HG02884 (cell line): ENCODE results near the gene TFAP2E.

Experiments used
- ATAC-seq: cut with Tn5 transposase; IDR thresholded peaks from one replicate; pipeline ENCODE4 v1.9.1; 2021; ENCODE audit warnings: mild to moderate bottlenecking, moderate library complexity; ENCODE audit not compliant: unreplicated experiment

TFAP2E gene

DNA sequence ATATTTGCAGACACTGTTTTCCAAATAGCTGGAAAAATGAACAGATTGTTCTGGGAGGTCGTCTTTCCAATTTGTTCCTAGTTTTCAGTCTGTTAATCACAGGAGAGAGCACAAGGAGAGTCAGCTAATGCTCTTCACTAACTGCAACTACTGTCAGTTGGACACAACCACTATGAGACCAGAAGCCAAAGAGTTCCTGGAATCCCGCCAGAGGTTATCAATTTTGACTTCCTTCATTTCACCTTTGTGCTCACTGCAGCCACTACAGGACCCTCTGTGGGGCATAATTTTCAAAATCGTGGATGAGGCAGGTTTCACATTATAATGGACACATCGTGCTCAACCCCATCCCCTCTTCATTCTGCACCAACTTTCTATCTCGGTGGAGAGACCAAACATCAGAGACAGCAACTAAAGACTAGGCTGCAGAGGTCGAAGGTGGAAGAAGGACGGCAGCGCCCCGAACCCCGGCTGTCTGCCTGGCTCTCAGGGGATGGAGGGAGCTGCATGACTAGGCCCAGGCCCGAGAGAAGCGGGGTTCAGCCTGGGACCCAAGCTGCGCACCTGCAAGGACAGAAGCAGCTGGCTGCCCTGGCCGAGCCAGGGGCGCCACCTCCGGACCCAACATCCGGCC, 16.5 kb upstream of the TFAP2E start:
- no peak for ATAC-seq

DNA sequence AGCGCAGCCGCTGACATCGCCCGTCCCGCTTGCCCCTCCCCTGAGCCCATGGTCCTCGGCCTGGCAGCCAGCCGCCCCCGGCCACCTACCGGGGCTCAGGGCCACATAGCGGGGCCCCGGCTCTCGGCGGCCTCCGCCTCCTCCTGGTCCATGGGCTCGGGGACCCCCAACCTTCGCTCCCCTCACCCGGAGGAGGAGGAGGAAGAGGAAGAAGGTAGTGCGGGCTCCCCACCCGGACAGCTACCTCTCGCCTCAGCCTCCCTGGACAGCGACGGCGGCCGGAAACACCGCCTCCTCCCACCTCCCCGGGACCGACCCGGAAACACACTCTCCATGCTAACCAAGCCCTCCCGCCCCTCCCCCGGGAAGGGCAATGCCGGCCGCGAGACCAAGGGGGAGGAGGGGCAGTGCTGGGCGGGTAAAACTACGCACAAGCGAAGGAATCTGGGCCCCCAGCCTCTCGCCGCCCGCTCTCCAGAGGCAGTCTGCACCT, 15.9 kb upstream of the TFAP2E start, which contains the start of gene KIAA0319L:
Gene KIAA0319L, minus strand, starts transcription at position 286 of the 493 bp plus-strand sequence. CDS start 2,912 bp downstream, outside the sequence.
- peak; percentile 71 for ATAC-seq

DNA sequence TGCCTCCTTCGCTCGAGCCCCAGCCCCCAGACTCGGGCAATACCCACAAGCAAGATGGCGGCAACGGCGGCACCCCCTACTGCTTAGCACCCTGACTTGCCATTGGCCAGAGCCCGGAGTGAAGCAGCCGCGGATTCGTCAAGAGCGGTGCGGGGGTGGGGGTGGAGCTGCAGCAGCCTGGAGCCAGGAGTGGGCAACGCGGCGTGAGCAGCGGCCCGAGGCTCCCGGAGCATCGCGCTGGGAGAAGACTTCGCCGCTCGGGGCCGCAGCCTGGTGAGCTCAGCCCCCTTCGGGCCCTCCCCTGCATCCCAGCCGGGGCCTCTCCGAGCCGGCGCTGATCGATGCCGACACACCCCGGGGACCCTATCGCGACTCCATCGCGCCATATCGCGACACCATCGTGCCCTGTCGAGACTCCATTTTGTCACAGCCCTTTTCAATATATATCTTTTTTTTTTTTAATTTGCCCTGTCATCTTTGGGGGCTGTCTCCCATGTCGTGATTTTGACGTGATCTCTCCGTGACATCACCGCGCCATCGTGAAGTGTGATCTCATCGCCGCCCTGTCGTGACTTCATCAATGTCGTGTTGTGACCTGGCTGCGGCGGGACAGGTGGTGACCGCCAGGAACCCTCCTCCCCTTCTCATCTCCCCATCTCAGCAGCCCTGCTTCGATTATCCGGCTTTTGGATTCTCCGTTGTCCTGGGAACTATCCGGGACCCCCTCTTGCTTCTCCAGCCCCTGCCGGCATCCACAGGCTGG, 15.3 kb upstream of the TFAP2E start, which contains the start of gene NCDN:
Gene NCDN, plus strand, starts transcription at position 189 of the 763 bp plus-strand sequence. Its CDS starts 392 bp downstream, at position 581.
- peak; percentile 83 for ATAC-seq

DNA sequence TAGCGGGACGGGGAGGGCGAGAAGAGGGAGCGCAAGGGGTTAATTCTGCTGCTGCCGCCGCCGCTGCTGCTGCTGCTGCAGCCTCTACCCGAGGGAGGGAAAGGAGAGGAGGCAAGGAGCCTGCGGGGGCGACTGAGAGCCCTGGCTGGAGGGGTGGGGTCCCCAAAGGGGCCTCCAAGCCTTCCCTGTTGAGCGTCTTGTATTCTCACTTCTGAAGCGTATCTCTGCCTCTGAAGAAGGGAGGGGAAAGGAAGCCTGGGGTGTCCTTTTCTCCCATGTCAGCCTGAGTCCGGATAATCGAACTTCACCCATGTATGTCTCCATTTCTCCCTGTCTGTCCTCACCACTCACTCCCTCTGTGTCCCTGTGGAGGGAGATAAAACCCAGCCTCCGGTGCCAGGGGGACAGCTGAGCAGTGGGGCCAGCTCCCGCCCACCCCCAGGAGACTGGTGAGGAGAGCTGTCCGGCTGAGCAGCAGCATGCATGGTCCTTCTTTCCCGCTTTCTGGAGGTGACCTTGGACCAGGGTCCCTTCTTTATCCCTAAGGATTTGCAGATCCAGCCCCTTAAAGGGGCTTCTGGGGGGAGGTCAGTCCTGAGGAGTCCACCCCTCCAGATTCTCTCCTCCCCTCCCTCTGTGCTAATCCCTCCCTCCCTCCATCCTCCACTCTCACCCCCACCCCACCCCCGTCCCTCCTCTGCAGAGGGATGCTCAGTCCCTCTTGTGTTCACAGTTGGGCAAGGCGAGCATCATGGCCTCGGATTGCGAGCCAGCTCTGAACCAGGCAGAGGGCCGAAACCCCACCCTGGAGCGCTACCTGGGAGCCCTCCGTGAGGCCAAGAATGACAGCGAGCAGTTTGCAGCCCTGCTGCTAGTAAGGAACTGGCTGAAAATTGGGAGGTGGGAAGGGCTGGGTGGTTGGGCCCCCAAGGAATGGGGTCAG, 14.5 kb upstream of the TFAP2E start:
- ATAC-seq = no peak

DNA sequence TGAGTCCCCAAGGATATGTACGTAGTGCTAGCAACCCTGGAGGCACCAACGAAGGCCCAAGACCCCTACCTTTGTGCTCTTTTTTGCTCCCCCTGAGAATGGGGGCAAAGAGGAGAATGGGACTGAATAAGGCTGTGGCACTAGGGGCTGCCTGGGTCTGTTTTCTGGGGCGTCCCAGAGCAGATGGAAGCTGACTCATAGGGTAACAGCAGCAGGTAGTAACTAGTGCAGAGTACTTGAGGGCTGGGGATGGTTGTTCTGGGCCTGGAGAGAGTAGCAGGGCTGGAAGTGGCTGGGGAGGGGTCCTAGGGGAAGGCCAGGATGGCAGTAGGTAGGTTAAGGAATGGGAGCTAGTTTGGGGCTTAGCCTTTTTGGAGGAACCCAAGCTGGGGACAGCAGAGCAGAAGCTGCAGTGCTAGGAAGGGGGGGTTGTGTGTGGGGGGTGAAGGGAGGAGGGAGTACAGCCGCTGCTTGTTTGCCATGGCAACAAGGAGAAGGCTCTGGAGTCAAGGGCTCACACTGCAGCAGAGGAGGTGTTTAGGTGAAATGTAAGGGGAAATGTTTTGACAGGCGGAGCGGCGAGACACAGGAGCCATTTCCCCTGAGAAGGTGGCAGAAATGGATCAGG, 13.7 kb upstream of the TFAP2E start:
- no peak for ATAC-seq

DNA sequence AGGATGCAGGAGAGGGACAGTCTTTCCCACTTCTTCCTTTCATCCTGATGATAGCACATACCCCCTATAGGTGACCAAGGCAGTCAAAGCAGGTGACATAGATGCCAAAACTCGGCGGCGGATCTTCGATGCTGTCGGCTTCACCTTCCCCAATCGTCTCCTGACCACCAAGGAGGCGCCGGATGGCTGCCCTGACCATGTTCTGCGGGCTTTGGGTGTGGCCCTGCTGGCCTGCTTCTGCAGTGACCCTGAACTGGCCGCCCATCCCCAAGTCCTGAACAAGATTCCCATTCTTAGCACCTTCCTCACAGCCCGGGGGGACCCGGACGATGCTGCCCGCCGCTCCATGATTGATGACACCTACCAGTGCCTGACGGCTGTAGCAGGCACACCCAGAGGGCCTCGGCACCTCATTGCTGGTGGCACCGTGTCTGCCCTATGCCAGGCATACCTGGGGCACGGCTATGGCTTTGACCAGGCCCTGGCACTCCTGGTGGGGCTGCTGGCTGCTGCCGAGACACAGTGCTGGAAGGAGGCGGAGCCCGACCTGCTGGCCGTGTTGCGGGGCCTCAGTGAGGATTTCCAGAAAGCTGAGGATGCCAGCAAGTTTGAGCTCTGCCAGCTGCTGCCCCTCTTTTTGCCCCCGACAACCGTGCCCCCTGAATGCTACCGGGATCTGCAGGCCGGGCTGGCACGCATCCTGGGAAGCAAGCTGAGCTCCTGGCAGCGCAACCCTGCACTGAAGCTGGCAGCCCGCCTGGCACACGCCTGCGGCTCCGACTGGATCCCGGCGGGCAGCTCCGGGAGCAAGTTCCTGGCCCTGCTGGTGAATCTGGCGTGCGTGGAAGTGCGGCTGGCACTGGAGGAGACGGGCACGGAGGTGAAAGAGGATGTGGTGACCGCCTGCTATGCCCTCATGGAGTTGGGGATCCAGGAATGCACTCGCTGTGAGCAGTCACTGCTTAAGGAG, 12.6 kb upstream of the TFAP2E start:
- no peak for ATAC-seq

DNA sequence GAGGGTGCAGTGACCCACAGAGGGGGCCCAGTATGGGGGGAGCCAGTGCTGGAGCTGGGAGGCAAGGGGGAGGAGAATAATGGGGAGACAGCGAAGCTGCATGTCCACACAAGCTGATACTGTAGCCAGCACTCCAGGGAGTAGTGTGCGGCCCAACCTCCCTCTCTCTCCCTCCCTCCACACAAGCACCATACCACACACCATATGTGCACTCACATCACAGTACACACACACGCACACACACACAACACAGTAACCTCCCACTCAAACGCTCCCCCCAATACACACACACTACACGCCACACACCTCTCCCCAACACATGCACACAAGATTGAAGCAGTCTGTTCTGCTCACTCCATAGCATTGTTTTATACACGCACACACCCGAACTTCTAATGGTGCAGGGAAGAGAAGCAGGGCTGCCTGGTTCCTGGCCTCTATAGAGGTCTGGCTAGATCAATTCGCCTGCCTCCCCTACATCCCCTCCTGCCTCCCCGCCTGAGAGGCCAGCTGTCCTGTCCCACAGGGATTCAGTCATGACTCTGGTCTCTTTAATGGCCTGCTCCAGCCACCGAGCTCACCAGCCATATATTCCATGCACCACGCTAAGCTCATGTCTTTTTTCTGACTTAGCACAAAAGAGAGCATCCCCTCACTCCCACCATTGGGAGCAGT, 11.7 kb upstream of the TFAP2E start:
- no peak for ATAC-seq

DNA sequence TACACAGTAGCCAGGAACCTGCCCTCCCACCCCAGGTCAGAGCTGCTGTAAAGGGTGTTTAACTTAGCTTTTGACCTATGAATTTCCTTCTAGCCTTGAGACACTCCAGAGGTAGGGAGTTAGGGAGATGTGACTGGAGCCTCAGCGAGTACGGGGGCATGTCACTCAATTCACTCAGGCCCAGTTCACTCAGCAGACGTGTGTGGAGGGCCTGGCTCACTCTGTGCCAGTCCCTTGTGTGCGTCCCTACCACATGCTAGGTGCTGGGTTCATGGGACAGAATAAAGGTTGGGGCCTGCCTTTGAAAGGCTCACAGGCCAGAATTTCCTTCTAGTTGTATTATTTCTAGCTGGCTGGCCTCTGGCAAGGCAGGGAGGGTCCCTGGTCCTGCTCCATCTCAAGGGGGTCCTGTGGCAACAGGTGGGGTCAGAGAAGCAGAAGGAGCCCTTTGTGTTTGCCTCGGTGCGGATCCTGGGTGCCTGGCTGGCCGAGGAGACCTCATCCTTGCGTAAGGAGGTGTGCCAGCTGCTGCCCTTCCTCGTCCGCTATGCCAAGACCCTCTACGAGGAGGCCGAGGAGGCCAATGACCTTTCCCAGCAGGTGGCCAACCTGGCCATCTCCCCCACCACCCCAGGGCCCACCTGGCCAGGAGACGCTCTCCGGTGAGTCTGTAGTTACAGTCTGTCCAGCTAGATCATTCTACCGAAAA, 11.0 kb upstream of the TFAP2E start:
- no peak for ATAC-seq

DNA sequence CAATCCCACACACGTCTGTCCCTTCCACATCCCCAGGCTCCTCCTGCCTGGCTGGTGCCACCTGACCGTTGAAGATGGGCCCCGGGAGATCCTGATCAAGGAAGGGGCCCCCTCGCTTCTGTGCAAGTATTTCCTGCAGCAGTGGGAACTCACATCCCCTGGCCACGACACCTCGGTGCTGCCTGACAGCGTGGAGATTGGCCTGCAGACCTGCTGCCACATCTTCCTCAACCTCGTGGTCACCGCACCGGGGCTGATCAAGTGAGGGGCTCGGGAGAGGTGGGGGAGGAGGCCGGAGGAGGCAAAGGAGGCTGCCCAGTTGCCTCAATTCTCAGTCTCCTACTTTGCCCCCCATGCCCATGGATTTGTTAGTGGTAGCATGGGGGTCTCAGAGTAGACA, 9.9 kb upstream of the TFAP2E start:
- no peak for ATAC-seq

DNA sequence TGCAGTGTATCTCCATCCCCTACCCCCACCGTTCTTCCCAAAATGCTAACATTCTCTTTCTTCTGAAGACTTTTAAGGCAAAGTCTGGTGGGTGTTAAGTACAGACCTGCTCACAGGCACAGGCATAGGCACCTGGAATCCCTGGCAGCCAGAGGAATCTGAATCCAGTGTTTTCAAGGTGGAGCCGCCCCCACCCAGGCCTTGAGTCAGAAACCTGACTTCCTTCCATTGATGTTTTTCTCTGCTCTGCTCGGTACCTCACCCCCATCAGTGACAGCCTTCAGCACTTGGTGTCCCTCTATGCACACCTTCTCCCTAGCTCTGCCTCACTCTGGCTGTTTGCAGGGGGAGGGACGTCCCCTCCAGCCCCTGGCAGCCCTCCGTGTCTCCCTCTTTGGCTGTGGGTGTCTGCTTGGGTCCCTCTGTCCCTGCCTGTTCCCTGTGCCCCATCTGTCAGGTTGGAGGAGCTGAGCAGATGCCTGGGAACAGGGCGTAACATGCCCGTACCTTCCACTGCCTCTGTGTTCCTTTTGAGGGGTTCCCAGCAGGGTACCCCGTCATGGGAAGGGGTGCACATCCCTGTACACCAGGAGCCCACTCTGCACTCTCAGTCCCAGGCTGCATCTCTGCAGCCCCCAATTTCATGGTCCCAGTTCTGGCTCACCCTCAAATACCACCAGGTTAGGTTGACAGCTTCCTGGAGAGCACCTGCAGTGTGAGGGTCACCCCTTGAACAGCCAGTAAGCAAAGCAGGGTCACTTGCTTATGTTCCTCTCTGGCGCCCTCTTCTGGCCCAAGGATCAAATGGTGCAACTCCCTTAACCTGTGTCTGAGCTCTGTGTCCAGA, 8.9 kb upstream of the TFAP2E start:
- ATAC-seq = no peak

DNA sequence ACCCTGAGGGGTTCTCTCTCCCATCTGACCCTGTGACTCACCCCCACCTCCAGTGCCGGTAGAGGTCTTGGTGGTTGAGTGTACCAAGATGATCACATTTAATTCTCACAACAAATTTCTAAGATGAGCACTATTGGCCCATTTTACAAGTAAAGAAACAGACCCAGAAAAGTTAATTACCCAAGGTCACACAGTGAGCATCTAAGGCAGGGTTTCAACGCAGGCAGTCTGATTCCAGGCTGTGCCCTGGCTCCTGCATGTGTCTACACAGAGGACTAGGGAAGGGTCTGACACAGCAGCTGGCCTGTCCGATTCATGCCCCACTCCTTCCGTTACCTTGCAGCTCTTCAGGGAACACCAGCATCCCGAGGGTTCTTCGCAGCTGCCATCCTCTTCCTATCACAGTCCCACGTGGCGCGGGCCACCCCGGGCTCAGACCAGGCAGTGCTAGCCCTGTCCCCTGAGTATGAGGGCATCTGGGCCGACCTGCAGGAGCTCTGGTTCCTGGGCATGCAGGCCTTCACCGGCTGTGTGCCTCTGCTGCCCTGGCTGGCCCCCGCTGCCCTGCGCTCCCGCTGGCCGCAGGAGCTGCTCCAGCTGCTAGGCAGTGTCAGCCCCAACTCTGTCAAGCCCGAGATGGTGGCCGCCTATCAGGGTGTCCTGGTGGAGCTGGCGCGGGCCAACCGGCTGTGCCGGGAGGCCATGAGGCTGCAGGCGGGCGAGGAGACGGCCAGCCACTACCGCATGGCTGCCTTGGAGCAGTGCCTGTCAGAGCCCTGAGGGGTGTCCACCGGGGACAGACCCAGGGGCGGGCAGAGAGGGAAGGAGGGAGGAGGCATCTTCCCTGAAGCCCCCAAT, 8.0 kb upstream of the TFAP2E start:
- no peak for ATAC-seq

DNA sequence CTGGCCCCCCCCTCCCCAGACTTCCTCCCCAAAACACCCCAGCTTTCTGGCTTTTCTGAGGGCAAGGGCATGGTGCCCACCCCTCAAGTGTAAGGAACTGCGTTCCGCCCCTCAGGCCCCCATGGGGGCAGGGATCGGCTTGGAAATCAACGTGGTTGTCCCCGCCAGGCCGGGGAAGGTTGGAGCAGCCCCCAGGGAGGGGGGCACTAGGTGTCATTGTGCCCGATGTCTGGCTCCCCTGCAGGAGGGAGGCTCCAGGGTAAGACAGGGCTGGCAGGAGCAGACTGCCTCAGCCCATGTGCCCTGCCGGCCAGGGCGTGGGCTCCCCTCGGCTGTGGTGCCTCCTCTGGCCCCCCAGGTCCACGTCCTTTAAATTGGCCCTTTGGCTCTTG, 7.4 kb upstream of the TFAP2E start:
- ATAC-seq = no peak

DNA sequence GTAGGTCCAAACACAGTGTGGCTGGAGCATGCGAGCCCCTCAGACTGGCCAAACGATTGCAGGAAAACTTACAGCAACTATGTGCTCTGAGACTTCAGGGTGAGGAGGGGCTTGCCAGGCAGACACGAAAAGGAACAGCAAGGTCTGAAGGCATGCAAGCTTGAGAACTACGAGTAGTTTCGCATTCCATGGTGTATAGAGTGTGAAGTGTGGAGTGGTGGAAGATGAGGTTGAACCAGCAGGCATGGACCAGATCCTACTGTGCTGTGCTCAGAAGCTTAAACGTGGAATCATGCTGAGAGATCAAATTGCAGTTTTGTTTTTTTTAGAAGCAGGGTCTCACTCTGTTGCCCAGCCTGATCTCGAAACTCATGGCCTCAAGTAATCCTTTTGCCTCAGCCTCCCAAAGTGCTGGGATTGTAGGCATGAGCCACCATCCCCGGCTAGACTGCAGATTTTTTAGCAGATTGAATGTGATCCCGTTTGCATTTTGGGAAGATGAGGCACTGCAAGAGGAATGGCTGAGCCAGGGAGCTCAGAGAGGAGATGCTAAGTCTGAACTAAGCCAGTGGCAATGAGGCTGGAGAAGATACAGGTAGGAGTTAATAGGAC, 5.1 kb upstream of the TFAP2E start:
- no peak for ATAC-seq

DNA sequence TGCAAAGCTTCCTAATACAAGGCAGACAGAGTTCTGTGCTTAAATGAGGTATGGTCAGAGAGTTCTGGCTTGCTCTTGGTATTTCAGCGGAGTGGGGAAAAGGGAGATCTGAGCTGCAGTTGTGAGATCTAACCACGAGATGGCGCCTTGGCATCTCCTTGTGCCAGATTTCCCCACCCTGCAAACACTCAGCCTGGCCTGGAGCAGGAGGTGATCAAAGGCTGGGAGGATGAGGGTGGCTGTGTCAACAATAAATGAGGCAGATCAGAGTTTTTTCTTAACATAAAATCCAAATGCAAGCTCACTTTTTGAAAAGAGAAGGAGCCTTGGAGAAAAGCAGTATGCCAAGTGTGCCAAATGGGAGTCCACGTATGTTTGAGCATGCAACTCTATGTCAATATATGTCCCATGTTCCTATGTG, 4.1 kb upstream of the TFAP2E start:
- no peak for ATAC-seq

DNA sequence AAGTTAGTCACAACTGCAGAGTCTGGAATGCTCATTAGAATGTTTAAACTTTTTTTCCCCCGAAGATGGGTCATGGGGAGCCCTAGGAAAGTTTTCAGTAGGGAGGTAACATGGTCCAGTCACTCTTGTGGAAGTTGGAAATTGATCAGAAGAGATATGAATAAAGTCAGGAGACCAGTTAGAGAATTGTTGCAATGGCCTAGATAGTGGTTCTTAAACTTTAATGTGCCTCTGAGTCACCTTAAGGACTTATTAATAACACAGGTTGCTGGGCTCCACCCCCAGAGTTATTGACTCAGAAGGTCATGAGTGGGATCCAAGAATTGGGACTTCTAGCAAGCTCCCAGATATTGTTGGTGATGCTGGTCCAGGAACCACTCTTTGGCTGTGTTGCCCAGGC, 3.2 kb upstream of the TFAP2E start:
- no peak for ATAC-seq

DNA sequence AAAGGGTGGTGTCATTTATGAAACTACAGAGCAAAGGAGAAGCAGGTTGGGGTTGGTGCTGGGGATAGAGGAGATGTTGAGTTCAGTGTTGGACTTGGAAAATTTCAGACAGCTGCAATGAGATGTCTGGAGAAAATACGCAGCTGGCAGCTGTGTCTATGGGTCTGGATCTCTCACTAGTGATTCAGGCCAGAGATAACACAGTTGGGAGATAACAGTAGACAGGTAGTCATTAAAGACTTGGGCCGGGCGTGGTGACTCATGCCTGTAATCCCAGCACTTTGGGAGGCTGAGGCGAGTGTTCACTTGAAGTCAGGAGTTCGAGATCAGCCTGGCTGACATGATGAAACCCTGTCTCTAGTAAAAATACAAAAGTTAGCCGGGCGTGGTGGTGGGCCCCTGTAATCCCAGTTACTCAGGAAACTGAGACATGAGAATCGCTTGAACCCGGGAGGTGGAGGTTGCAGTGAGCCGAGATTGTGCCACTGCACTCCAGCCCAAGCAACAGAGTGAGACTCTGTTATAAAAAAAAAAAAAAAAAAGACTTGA, 2.5 kb upstream of the TFAP2E start:
- no peak for ATAC-seq
